ENCODE data around the gene SERPINF2.

GRCh38 chr17:1733759-1734158 lies 8.9 kb upstream of the SERPINF2 start:
- TF ChIP-seq CTCF (IDR thresholded peaks at IDR 0.05): no peak
- no peak for TF ChIP-seq POLR2A (IDR thresholded peaks at IDR 0.05)
